ENCODE measurements around the gene DLK2. TPM values are rescaled to one million over a fixed set of nuclear protein-coding genes. Genes with fewer than 3 reads are reported as not detected.

DLK2 gene
- total and polyA plus RNA-seq, 2 donors (not counting 3 experiments of a cell fraction or from before 2014, with no cell fraction given), result 0.36 TPM; not detected in 1

GRCh38 chr6:43469947-43470346, 14.6 kb upstream of the DLK2 start:
- Histone ChIP-seq H3K4me1 (ENCODE audit: control insufficient read depth, extremely low read depth, insufficient read depth, low read length) (no peaks in the 10 kb centered on the region), H3K9me1 (replicated peaks; ENCODE audit: control insufficient read depth, extremely low read depth, insufficient read depth, low read length) (no peaks in the 10 kb centered on the region), H4K20me1 (replicated peaks; ENCODE audit: control insufficient read depth, extremely low read depth, insufficient read depth, low read length) (no peaks in the 10 kb centered on the region), H3K4me3 (replicated peaks in 1 of 3; ENCODE audit: insufficient read depth in 1 of 3, low read depth in 1 of 3, low read length in 3 of 3) (no peak overlapping the region), H3K36me3 (ENCODE audit: control insufficient read depth in 2 of 2, extremely low read depth in 1 of 2, insufficient read depth in 2 of 2, low read length in 2 of 2) (no peaks in the 10 kb centered on the region), H3K27me3 (ENCODE audit: control insufficient read depth in 2 of 2, insufficient read depth in 2 of 2, low read length in 2 of 2) (peaks cover 8 to 9% of the 10 kb centered on the region in 2 experiments), H3K4me2 (ENCODE audit: insufficient read depth, low read length) (no peak overlapping the region), H2AFZ (ENCODE audit: low read depth, low read length) (no peak overlapping the region), H3K27ac (ENCODE audit: insufficient read depth, low read depth, low read length) (no peak overlapping the region), H3K9me3 (replicated peaks; ENCODE audit: control insufficient read depth, insufficient read depth, low read length) (no peaks in the 10 kb centered on the region), H3K79me2 (ENCODE audit: control insufficient read depth, insufficient read depth, low read length) (no peaks in the 10 kb centered on the region), H3K9ac (replicated peaks; ENCODE audit: extremely low read depth, insufficient read depth, low read length) (no peak overlapping the region)
- CTCF ChIA-PET, result interaction anchor here (1.0 kb wide), 1 partner anchor 15 kb away, joined by 3 read pairs; the partner anchor contains the start of gene DLK2
- dilution Hi-C loops (cut with MboI; ENCODE audit: extremely low pct_ligation_motif_present, low sequenced_read_pairs), result no loop called here
- no peak for TF ChIP-seq MYC (IDR thresholded peaks at IDR 0.05; ENCODE audit: low read depth, low read length)
- no peak for TF ChIP-seq CTCF (IDR thresholded peaks at IDR 0.05; ENCODE audit: extremely low read depth in 1 of 2, insufficient read depth in 1 of 2, low read depth in 1 of 2, low read length in 2 of 2)
- TF ChIP-seq GATA2 (IDR thresholded peaks at IDR 0.05; ENCODE audit: insufficient read depth, insufficient read length, low read depth, low read length), result no peak
- no peak for TF ChIP-seq POLR2A (IDR thresholded peaks at IDR 0.05; ENCODE audit: low read depth, low read length)
- no peak for TF ChIP-seq FOS (IDR thresholded peaks at IDR 0.05; ENCODE audit: borderline replicate concordance, insufficient read depth, low read length)
- no peak for TF ChIP-seq EZH2 (IDR thresholded peaks at IDR 0.05; ENCODE audit: borderline replicate concordance, low read depth, low read length, severe bottlenecking)
- TF ChIP-seq POLR2AphosphoS5 (IDR thresholded peaks at IDR 0.05; ENCODE audit: insufficient read depth, low read depth, low read length), result no peak
- TF ChIP-seq MAX (IDR thresholded peaks at IDR 0.05; ENCODE audit: insufficient read depth, insufficient read length), result no peak
- no peak for TF ChIP-seq JUN (IDR thresholded peaks at IDR 0.05; ENCODE audit: borderline replicate concordance, insufficient read depth, insufficient read length, low read depth)
- intact Hi-C loops (cut with micrococcal nuclease), result no loop called here
- no TSS peak for BruUV-seq (replicated peaks)
- FAIRE-seq (no peak), DNase-seq (ENCODE audit: low read depth, low spot score) (no peak)
- POLR2A ChIA-PET, result no interaction called here
